Neural progenitor cell (in vitro differentiated cells): ENCODE measurements around the gene SEC14L6. TPM values are rescaled to one million over a fixed set of nuclear protein-coding genes. Genes with fewer than 3 reads are reported as not detected.

Source experiments
- DNase-seq: peaks from one replicate; pipeline ENCODE4 v3.0.0-alpha.2; 2016; ENCODE audit warnings: low spot score
- H2AFZ ChIP-seq: fragments of 200-600 bp; sonication (generic); replicated peaks from 2 replicates; pipeline ENCODE4 v1.6.1; 2016; ENCODE audit warnings: antibody characterized with exemption
- H3F3A ChIP-seq: fragments of 200-600 bp; sonication (generic); 2 replicates; pipeline ENCODE4 v1.6.1; 2016; ENCODE audit warnings: antibody characterized with exemption, low read depth
- H3K27ac ChIP-seq: fragments of 200-600 bp; sonication (generic); 2 replicates; pipeline ENCODE4 v1.5.1; 2016; ENCODE audit warnings: mild to moderate bottlenecking
- H3K27me3 ChIP-seq: fragments of 200-600 bp; sonication (generic); 2 replicates; pipeline ENCODE4 v1.6.1; 2016; ENCODE audit warnings: mild to moderate bottlenecking, moderate library complexity
- H3K36me3 ChIP-seq: fragments of 200-600 bp; sonication (generic); 2 replicates; pipeline ENCODE4 v1.5.1; 2016
- H3K4me1 ChIP-seq: fragments of 200-600 bp; sonication (generic); 2 replicates; pipeline ENCODE4 v1.6.1; 2016; ENCODE audit warnings: mixed run types
- H3K4me2 ChIP-seq: fragments of 200-600 bp; sonication (generic); 2 replicates; pipeline ENCODE4 v1.6.1; 2016
- H3K4me3 ChIP-seq: fragments of 200-600 bp; sonication (generic); 2 replicates; pipeline ENCODE4 v1.5.1; 2016
- H3K79me2 ChIP-seq: fragments of 200-600 bp; sonication (generic); 2 replicates; pipeline ENCODE4 v1.6.1; 2016; ENCODE audit warnings: low read depth
- H3K9ac ChIP-seq: fragments of 200-600 bp; sonication (generic); 2 replicates; pipeline ENCODE4 v1.6.1; 2016
- H3K9me3 ChIP-seq: fragments of 200-600 bp; sonication (generic); 2 replicates; pipeline ENCODE4 v1.5.1; 2016; ENCODE audit warnings: low read depth
- H4K20me1 ChIP-seq: fragments of 200-600 bp; sonication (generic); 2 replicates; pipeline ENCODE4 v1.6.1; 2016; ENCODE audit warnings: low read depth
- H3K27ac Mint-ChIP-seq: 3 replicates; pipeline ENCODE4 v1.8.0; 2021; ENCODE audit warnings: mixed read lengths
- H3K27me3 Mint-ChIP-seq: 2 replicates; pipeline ENCODE4 v1.8.0; 2022; ENCODE audit warnings: low read depth, mild to moderate bottlenecking, inconsistent platforms, moderate library complexity, mixed read lengths; ENCODE audit not compliant: insufficient read depth
- H3K36me3 Mint-ChIP-seq: 3 replicates; pipeline ENCODE4 v1.8.0; 2021; ENCODE audit warnings: mixed read lengths
- H3K4me1 Mint-ChIP-seq: 3 replicates; pipeline ENCODE4 v1.8.0; 2021; ENCODE audit warnings: mixed read lengths
- H3K4me3 Mint-ChIP-seq: 3 replicates; pipeline ENCODE4 v1.8.0; 2021; ENCODE audit warnings: mild to moderate bottlenecking, moderate library complexity, mixed read lengths
- H3K9me3 Mint-ChIP-seq: 3 replicates; pipeline ENCODE4 v1.8.0; 2020; ENCODE audit warnings: mixed read lengths
- EZH2 ChIP-seq: fragments of 200-600 bp; sonication (generic); IDR thresholded peaks from 2 replicates; pipeline ENCODE4 v1.6.1; 2017; ENCODE audit warnings: antibody characterized with exemption, mild to moderate bottlenecking, moderate library complexity
- EZH2phosphoT487 ChIP-seq: fragments of 200-600 bp; sonication (generic); IDR thresholded peaks from 2 replicates; pipeline ENCODE4 v1.6.1; 2017; ENCODE audit warnings: antibody characterized with exemption
- total RNA-seq: library from RNA; depleted of rRNA; stranded (reverse); fragments of >200 nt; gene quantifications from 2 replicates; pipeline ENCODE4 v1.2.3, GENCODE V29; 2015; ENCODE audit warnings: low replicate concordance
- TF ChIP-seq, protein P1 (sequence below): fragments of 200-600 bp; sonication (generic); IDR thresholded peaks from 2 replicates; pipeline ENCODE4 v1.5.1; 2017; ENCODE audit warnings: antibody characterized with exemption, mild to moderate bottlenecking

Gene SEC14L6
- total RNA-seq, 1 donor from 2014 or later: 2.4 TPM

GRCh38 chr22:30591191-30591587 lies 44.6 kb upstream of the SEC14L6 start:
- H3K36me3 Mint-ChIP-seq: peaks cover 9% of the 10 kb centered on the region
- no peaks in the 10 kb centered on the region for H3K9me3 ChIP-seq
- peak overlapping the region; percentile 84 for H3K9ac ChIP-seq
- H3K79me2 ChIP-seq: peaks cover 25% of the 10 kb centered on the region
- H3K27ac ChIP-seq: no peak overlapping the region
- H3F3A ChIP-seq: no peaks in the 10 kb centered on the region
- peak overlapping the region; percentile 97 for H3K4me2 ChIP-seq
- TF ChIP-seq, protein P1, sequence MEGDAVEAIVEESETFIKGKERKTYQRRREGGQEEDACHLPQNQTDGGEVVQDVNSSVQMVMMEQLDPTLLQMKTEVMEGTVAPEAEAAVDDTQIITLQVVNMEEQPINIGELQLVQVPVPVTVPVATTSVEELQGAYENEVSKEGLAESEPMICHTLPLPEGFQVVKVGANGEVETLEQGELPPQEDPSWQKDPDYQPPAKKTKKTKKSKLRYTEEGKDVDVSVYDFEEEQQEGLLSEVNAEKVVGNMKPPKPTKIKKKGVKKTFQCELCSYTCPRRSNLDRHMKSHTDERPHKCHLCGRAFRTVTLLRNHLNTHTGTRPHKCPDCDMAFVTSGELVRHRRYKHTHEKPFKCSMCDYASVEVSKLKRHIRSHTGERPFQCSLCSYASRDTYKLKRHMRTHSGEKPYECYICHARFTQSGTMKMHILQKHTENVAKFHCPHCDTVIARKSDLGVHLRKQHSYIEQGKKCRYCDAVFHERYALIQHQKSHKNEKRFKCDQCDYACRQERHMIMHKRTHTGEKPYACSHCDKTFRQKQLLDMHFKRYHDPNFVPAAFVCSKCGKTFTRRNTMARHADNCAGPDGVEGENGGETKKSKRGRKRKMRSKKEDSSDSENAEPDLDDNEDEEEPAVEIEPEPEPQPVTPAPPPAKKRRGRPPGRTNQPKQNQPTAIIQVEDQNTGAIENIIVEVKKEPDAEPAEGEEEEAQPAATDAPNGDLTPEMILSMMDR: no peak
- peaks cover 3% of the 10 kb centered on the region for H4K20me1 ChIP-seq
- H3K9me3 Mint-ChIP-seq: no peaks in the 10 kb centered on the region
- H3K27me3 Mint-ChIP-seq: peaks cover 2% of the 10 kb centered on the region
- H3K4me3 ChIP-seq: peak overlapping the region; percentile 87
- no peak overlapping the region for H3K27ac Mint-ChIP-seq
- peaks cover 11% of the 10 kb centered on the region for H3K4me1 ChIP-seq
- no peaks in the 10 kb centered on the region for H3K4me1 Mint-ChIP-seq
- peaks cover 25% of the 10 kb centered on the region for H3K27me3 ChIP-seq
- H3K4me3 Mint-ChIP-seq: no peak overlapping the region
- H3K36me3 ChIP-seq: no peaks in the 10 kb centered on the region
- DNase-seq: no peak
- no peak overlapping the region for H2AFZ ChIP-seq

- Mint-ChIP-seq H3K9me3 (no peaks in the 10 kb centered on the region), H3K27ac (no peak overlapping the region), H3K4me1 (no peaks in the 10 kb centered on the region), H3K27me3 (peaks cover 2% of the 10 kb centered on the region), H3K4me3 (no peak overlapping the region), H3K36me3 (peaks cover 10% of the 10 kb centered on the region)
- Histone ChIP-seq H3F3A (peaks cover 5% of the 10 kb centered on the region), H4K20me1 (peaks cover 3% of the 10 kb centered on the region), H3K36me3 (no peaks in the 10 kb centered on the region), H3K27me3 (no peaks in the 10 kb centered on the region), H2AFZ (no peak overlapping the region), H3K27ac (no peak overlapping the region), H3K4me1 (peaks cover 11% of the 10 kb centered on the region), H3K4me2 (no peak overlapping the region), H3K4me3 (no peak overlapping the region), H3K9ac (no peak overlapping the region), H3K79me2 (peaks cover 22% of the 10 kb centered on the region), H3K9me3 (no peaks in the 10 kb centered on the region)
- TF ChIP-seq, protein P1: no peak
- no peak for DNase-seq
Measured at GRCh38 chr22:30586414-30586813, 39.9 kb upstream of the SEC14L6 start.

GRCh38 chr22:30584441-30584840 lies 37.9 kb upstream of the SEC14L6 start:
- Mint-ChIP-seq H3K36me3 (peaks cover 14% of the 10 kb centered on the region), H3K9me3 (no peaks in the 10 kb centered on the region), H3K4me3 (no peak overlapping the region), H3K27ac (no peak overlapping the region), H3K4me1 (no peaks in the 10 kb centered on the region), H3K27me3 (peaks cover 4% of the 10 kb centered on the region)
- DNase-seq: no peak
- no peak overlapping the region for H3K4me2 ChIP-seq
- H3K4me3 ChIP-seq: no peak overlapping the region
- no peaks in the 10 kb centered on the region for H3K9me3 ChIP-seq
- no peak for TF ChIP-seq EZH2phosphoT487
- TF ChIP-seq, protein P1: no peak
- TF ChIP-seq EZH2: no peak
- H3K27me3 ChIP-seq: no peaks in the 10 kb centered on the region
- no peak overlapping the region for H3K27ac ChIP-seq
- H3K79me2 ChIP-seq: peaks cover 3% of the 10 kb centered on the region
- H2AFZ ChIP-seq: no peak overlapping the region
- H3K36me3 ChIP-seq: no peaks in the 10 kb centered on the region
- H3K9ac ChIP-seq: no peak overlapping the region
- no peaks in the 10 kb centered on the region for H4K20me1 ChIP-seq
- no peaks in the 10 kb centered on the region for H3K4me1 ChIP-seq
- H3F3A ChIP-seq: peaks cover 5% of the 10 kb centered on the region
